ENCODE data around the gene TBL1Y.

The TBL1Y gene

DNA sequence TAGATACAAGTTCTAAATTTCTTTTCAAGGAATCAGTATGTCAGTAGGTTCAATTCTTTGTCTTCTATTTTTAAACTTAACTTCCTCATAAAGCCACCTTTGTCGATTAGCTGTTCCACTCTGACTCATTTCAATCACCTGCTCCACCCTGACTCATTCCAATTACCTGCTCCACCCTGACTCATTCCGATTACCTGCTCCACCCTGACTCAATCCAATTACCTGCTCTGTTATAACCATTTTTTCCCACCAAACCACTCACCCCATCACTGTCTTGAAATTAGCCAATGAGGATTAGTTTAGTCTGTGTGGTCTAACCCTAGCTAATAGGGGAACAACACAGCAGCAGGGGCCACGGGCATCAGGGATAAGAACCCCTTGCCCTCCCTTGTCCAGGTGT lies 199.6 kb downstream of the TBL1Y start:
- no peak for ATAC-seq
- TF ChIP-seq ZNF8 (CRISPR knock-in tag; IDR thresholded peaks at IDR 0.05) (no peak), CSDC2 (CRISPR knock-in tag; IDR thresholded peaks at IDR 0.05) (no peak)
- TF ChIP-seq, protein P1, sequence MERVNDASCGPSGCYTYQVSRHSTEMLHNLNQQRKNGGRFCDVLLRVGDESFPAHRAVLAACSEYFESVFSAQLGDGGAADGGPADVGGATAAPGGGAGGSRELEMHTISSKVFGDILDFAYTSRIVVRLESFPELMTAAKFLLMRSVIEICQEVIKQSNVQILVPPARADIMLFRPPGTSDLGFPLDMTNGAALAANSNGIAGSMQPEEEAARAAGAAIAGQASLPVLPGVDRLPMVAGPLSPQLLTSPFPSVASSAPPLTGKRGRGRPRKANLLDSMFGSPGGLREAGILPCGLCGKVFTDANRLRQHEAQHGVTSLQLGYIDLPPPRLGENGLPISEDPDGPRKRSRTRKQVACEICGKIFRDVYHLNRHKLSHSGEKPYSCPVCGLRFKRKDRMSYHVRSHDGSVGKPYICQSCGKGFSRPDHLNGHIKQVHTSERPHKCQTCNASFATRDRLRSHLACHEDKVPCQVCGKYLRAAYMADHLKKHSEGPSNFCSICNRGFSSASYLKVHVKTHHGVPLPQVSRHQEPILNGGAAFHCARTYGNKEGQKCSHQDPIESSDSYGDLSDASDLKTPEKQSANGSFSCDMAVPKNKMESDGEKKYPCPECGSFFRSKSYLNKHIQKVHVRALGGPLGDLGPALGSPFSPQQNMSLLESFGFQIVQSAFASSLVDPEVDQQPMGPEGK (CRISPR knock-in tag; IDR thresholded peaks at IDR 0.05; ENCODE audit: borderline replicate concordance) = no peak

DNA sequence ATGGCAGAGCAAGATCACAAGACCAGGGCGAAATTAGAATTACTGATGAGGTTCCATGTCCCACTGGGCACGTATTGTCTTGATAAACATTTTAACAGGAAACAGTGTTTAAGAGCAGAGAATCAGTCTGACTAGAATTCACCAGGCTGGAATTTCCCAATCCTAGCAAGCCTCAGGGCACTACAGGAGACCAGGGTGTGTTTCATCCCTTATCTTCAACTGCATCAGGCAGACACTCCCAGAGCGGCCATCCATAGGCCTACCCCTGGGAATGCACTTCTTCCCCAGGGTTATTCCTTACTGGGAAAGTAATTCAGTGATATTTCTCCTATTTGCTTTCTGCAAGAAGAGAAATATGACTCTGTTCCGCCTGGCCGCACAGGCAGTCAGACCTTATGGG lies 205.4 kb downstream of the TBL1Y start:
- TF ChIP-seq, protein P2, sequence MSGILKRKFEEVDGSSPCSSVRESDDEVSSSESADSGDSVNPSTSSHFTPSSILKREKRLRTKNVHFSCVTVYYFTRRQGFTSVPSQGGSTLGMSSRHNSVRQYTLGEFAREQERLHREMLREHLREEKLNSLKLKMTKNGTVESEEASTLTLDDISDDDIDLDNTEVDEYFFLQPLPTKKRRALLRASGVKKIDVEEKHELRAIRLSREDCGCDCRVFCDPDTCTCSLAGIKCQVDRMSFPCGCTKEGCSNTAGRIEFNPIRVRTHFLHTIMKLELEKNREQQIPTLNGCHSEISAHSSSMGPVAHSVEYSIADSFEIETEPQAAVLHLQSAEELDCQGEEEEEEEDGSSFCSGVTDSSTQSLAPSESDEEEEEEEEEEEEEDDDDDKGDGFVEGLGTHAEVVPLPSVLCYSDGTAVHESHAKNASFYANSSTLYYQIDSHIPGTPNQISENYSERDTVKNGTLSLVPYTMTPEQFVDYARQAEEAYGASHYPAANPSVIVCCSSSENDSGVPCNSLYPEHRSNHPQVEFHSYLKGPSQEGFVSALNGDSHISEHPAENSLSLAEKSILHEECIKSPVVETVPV (CRISPR knock-in tag; IDR thresholded peaks at IDR 0.05) = no peak
- TF ChIP-seq ESRRG (CRISPR knock-in tag; IDR thresholded peaks at IDR 0.05) (no peak), RARB (CRISPR knock-in tag; IDR thresholded peaks at IDR 0.05) (no peak), BACH2 (CRISPR knock-in tag; IDR thresholded peaks at IDR 0.05; ENCODE audit: borderline replicate concordance) (no peak), ZFP30 (CRISPR knock-in tag; IDR thresholded peaks at IDR 0.05) (no peak), ZFP3 (CRISPR knock-in tag; IDR thresholded peaks at IDR 0.05) (no peak), ISL1 (CRISPR knock-in tag; IDR thresholded peaks at IDR 0.05) (no peak), PPARA (CRISPR knock-in tag; IDR thresholded peaks at IDR 0.05; ENCODE audit: borderline replicate concordance) (no peak), OSR1 (CRISPR knock-in tag; IDR thresholded peaks at IDR 0.05) (no peak), ZNF565 (CRISPR knock-in tag; conservative IDR thresholded peaks at IDR 0.05; ENCODE audit: low read depth) (no peak), ZNF8 (CRISPR knock-in tag; IDR thresholded peaks at IDR 0.05) (no peak)
- TF ChIP-seq, protein P3, sequence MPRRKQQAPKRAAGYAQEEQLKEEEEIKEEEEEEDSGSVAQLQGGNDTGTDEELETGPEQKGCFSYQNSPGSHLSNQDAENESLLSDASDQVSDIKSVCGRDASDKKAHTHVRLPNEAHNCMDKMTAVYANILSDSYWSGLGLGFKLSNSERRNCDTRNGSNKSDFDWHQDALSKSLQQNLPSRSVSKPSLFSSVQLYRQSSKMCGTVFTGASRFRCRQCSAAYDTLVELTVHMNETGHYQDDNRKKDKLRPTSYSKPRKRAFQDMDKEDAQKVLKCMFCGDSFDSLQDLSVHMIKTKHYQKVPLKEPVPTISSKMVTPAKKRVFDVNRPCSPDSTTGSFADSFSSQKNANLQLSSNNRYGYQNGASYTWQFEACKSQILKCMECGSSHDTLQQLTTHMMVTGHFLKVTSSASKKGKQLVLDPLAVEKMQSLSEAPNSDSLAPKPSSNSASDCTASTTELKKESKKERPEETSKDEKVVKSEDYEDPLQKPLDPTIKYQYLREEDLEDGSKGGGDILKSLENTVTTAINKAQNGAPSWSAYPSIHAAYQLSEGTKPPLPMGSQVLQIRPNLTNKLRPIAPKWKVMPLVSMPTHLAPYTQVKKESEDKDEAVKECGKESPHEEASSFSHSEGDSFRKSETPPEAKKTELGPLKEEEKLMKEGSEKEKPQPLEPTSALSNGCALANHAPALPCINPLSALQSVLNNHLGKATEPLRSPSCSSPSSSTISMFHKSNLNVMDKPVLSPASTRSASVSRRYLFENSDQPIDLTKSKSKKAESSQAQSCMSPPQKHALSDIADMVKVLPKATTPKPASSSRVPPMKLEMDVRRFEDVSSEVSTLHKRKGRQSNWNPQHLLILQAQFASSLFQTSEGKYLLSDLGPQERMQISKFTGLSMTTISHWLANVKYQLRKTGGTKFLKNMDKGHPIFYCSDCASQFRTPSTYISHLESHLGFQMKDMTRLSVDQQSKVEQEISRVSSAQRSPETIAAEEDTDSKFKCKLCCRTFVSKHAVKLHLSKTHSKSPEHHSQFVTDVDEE (CRISPR knock-in tag; IDR thresholded peaks at IDR 0.05) = no peak
- TF ChIP-seq, protein P4, sequence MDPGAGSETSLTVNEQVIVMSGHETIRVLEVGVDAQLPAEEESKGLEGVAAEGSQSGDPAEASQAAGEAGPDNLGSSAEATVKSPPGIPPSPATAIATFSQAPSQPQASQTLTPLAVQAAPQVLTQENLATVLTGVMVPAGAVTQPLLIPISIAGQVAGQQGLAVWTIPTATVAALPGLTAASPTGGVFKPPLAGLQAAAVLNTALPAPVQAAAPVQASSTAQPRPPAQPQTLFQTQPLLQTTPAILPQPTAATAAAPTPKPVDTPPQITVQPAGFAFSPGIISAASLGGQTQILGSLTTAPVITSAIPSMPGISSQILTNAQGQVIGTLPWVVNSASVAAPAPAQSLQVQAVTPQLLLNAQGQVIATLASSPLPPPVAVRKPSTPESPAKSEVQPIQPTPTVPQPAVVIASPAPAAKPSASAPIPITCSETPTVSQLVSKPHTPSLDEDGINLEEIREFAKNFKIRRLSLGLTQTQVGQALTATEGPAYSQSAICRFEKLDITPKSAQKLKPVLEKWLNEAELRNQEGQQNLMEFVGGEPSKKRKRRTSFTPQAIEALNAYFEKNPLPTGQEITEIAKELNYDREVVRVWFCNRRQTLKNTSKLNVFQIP (CRISPR knock-in tag; IDR thresholded peaks at IDR 0.05; ENCODE audit: borderline replicate concordance, low read depth) = no peak
- TF ChIP-seq, protein P5, sequence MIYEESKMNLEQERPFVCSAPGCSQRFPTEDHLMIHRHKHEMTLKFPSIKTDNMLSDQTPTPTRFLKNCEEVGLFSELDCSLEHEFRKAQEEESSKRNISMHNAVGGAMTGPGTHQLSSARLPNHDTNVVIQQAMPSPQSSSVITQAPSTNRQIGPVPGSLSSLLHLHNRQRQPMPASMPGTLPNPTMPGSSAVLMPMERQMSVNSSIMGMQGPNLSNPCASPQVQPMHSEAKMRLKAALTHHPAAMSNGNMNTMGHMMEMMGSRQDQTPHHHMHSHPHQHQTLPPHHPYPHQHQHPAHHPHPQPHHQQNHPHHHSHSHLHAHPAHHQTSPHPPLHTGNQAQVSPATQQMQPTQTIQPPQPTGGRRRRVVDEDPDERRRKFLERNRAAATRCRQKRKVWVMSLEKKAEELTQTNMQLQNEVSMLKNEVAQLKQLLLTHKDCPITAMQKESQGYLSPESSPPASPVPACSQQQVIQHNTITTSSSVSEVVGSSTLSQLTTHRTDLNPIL (CRISPR knock-in tag; IDR thresholded peaks at IDR 0.05; ENCODE audit: low read depth) = no peak
- TF ChIP-seq, protein P1 (CRISPR knock-in tag; IDR thresholded peaks at IDR 0.05; ENCODE audit: borderline replicate concordance) = no peak
- no peak for ATAC-seq

DNA sequence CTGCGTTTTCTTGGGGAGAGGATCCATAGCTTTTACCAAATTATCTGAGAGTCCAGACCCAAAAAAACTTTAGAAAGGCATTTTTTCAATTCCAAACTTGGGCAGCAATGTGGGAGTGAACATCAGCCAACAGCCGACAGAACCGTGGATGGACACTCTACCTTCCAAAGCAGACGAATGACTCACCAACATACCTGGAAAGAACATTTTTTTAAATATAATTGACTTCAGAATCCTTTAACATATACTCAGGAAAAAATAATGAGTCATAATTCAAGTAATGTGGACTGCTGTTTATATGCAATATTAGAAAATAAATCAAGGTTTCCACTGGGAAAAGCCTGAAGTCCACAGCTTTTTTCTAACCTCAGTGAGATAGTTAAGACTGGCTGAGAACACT lies 211.7 kb downstream of the TBL1Y start:
- ATAC-seq = no peak
- TF ChIP-seq ARNTL (CRISPR knock-in tag; IDR thresholded peaks at IDR 0.05; ENCODE audit: borderline replicate concordance, low read depth) (no peak), ZC3H10 (CRISPR knock-in tag; IDR thresholded peaks at IDR 0.05) (no peak), ZFP3 (CRISPR knock-in tag; IDR thresholded peaks at IDR 0.05) (no peak), BACH2 (CRISPR knock-in tag; IDR thresholded peaks at IDR 0.05; ENCODE audit: borderline replicate concordance) (no peak), GLIS3 (CRISPR knock-in tag; IDR thresholded peaks at IDR 0.05) (no peak), ZNF8 (CRISPR knock-in tag; IDR thresholded peaks at IDR 0.05) (no peak)
- TF ChIP-seq, protein P5 (CRISPR knock-in tag; IDR thresholded peaks at IDR 0.05; ENCODE audit: low read depth) = no peak
